Skeletal muscle tissue (tissue), 4 donors: ENCODE data around the gene SDR42E1. TPM values are rescaled to one million over a fixed set of nuclear protein-coding genes. Genes with fewer than 3 reads are reported as not detected.

ENCODE experiments used
- H3K27ac ChIP-seq: one replicate; pipeline ENCODE4 v1.7.0; 2013; ENCODE audit warnings: mild to moderate bottlenecking, low read depth, low read length, inconsistent platforms
- H3K27me3 ChIP-seq, 3 donors: one replicate each; pipeline ENCODE4 v1.7.0; 2013; ENCODE audit warnings: low read length in 3 of 3; ENCODE audit not compliant: control insufficient read depth in 3 of 3, insufficient read depth in 3 of 3
- H3K36me3 ChIP-seq, 3 donors: one replicate each; pipeline ENCODE4 v1.7.0; 2013; ENCODE audit warnings: low read length in 3 of 3; ENCODE audit not compliant: control insufficient read depth in 3 of 3, insufficient read depth in 3 of 3
- H3K4me1 ChIP-seq, 3 donors: one replicate each; pipeline ENCODE4 v1.7.0; 2013; ENCODE audit warnings: low read length in 3 of 3, mild to moderate bottlenecking in 3 of 3; ENCODE audit not compliant: control insufficient read depth in 3 of 3, insufficient read depth in 3 of 3
- H3K4me3 ChIP-seq, 3 donors: one replicate each; pipeline ENCODE4 v1.7.0; 2013; ENCODE audit warnings: low read length in 3 of 3
- H3K9ac ChIP-seq, 3 donors: one replicate each; pipeline ENCODE4 v1.7.0; 2013; ENCODE audit warnings: low read length in 3 of 3, mild to moderate bottlenecking in 3 of 3, moderate library complexity in 2 of 3, low read depth in 1 of 3
- H3K9me3 ChIP-seq, 3 donors: one replicate each; pipeline ENCODE4 v1.7.0; 2013; ENCODE audit warnings: low read length in 3 of 3; ENCODE audit not compliant: control insufficient read depth in 3 of 3
- total RNA-seq: library from RNA; depleted of rRNA; stranded (reverse); fragments of >200 nt; gene quantifications from one replicate; pipeline ENCODE4 v1.2.3, GENCODE V29; 2014
- donor health status: Osteomylitis.

SDR42E1 gene, protein sequence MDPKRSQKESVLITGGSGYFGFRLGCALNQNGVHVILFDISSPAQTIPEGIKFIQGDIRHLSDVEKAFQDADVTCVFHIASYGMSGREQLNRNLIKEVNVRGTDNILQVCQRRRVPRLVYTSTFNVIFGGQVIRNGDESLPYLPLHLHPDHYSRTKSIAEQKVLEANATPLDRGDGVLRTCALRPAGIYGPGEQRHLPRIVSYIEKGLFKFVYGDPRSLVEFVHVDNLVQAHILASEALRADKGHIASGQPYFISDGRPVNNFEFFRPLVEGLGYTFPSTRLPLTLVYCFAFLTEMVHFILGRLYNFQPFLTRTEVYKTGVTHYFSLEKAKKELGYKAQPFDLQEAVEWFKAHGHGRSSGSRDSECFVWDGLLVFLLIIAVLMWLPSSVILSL
- 0.52 TPM for total RNA-seq

DNA sequence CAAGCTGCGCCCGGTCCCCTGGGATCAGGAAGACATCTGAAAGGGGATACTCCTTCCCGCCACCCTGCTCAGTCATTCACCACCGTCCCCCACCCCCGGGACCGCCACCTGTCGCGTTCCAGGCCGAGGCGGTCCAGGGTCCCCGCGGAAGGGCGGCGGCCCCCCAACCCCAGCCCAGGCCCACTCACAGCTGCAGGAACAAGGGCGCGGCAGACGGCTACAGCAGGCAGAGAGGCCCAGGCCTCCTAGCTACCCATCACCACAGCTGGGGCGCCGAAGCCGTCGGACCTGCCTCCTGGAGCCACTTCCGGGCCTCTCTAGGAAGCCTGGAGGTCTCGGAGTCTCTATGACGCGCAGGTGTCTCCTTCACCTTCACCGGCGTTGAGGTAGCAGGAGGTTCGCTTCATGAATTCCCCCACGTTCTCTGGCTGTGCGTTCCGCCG lies at the start of gene SDR42E1:
TSS of gene SDR42E1 (minus strand) at position 272 of the 443 bp plus-strand sequence. CDS start 10,612 bp downstream, outside the sequence.
- peaks cover 0 to 7% (median 4%) of the 10 kb centered on the region in 3 donors for H3K9me3 ChIP-seq
- peaks cover 0 to 7% (median 5%) of the 10 kb centered on the region in 3 donors for H3K27me3 ChIP-seq
- H3K36me3 ChIP-seq: no peaks in the 10 kb centered on the region
- H3K4me1 ChIP-seq: no peaks in the 10 kb centered on the region
- H3K9ac ChIP-seq: no peak within 1 kb of the TSS
- H3K4me3 ChIP-seq: peak within 1 kb of the TSS in 2 of 3 donors; percentile 7 to 13
- no peak within 1 kb of the TSS for H3K27ac ChIP-seq

DNA sequence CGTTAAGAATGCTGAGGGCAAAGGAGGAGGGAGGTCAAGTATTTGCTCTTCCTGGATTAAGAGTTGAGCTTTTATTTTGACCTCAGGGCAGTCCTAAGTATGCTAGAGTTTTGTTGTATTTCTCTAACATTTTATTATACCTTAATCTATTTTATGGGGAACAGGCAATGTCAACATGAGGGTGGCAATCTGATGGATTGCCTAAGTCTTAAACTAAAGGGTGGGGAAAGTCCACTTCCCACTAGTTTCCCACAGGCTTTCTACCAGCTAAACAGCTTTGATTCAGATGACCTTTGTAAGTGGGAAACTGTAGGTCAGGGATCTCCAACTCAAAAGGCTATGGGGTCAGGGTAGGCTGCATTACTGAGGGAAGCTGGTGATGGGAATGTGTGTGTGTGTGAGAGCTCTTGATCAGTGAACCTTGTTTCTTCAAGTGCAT lies 48.7 kb upstream of the SDR42E1 start:
- H3K9me3 ChIP-seq: no peaks in the 10 kb centered on the region
- no peaks in the 10 kb centered on the region for H3K27me3 ChIP-seq
- H3K4me1 ChIP-seq: no peaks in the 10 kb centered on the region
- H3K27ac ChIP-seq: no peak overlapping the region
- H3K36me3 ChIP-seq: no peaks in the 10 kb centered on the region
- no peak overlapping the region for H3K4me3 ChIP-seq
- H3K9ac ChIP-seq: no peak overlapping the region

DNA sequence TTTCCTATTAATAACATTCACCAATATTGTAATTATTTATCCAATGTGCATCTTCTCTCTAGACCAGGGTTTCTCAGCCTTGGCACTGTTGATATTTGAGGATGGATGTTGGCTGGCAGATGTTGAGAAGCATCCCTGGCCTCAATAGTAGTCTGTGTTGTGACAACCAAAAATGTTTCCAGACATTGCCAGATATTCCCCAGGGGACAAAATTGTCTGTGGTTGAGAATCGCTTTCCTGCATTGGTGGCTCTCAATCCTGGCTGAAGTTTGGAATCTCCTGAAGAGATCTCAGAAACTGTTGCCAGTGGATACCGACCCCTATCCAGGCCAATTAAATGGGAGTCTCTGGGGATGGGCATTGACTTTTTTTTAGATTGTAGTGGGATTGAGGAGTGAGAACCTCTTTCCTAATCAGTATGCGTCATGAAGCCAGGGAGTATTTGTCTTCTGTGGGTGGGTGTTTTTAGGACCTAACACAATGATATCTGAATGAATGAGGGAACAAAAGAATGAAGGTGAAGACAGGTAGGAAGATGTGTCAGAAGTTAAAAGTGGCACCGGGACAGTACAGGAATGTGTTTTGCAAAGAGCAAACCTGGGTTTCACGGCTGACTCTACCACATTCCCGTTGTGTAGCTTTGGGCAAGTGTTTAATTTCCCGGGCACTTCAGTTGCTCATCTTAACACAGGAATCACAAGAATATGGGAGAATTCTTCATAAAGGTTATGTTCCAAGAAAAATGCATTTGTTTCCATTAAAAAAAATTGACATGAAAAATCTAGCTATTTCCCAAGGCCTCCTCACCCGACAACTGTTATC lies 48.1 kb upstream of the SDR42E1 start:
- H3K4me1 ChIP-seq: no peaks in the 10 kb centered on the region
- H3K4me3 ChIP-seq: no peak overlapping the region
- no peak overlapping the region for H3K27ac ChIP-seq
- no peaks in the 10 kb centered on the region for H3K36me3 ChIP-seq
- H3K9me3 ChIP-seq: no peaks in the 10 kb centered on the region
- H3K27me3 ChIP-seq: no peaks in the 10 kb centered on the region
- no peak overlapping the region for H3K9ac ChIP-seq

DNA sequence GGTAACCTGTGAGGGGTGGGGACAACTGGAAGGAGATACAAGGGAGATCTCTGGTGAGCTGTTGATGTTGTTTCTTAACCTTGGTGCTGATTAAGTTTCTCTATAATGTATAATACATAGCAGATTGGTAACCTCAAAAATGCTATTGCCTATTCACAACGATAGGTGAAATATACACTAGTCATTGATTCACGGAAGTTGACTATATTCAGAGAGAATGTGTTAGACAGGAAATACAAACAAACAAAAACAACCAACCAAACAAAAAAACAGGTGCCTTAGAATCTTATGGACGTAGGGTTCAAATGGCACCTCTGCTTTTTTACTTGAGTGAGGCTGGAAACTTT lies 45.3 kb upstream of the SDR42E1 start:
- no peak overlapping the region for H3K4me3 ChIP-seq
- H3K4me1 ChIP-seq: no peaks in the 10 kb centered on the region
- no peak overlapping the region for H3K9ac ChIP-seq
- H3K27me3 ChIP-seq: peaks cover 0 to 2% (median 0%) of the 10 kb centered on the region in 3 donors
- no peaks in the 10 kb centered on the region for H3K9me3 ChIP-seq
- H3K36me3 ChIP-seq: no peaks in the 10 kb centered on the region
- H3K27ac ChIP-seq: no peak overlapping the region

DNA sequence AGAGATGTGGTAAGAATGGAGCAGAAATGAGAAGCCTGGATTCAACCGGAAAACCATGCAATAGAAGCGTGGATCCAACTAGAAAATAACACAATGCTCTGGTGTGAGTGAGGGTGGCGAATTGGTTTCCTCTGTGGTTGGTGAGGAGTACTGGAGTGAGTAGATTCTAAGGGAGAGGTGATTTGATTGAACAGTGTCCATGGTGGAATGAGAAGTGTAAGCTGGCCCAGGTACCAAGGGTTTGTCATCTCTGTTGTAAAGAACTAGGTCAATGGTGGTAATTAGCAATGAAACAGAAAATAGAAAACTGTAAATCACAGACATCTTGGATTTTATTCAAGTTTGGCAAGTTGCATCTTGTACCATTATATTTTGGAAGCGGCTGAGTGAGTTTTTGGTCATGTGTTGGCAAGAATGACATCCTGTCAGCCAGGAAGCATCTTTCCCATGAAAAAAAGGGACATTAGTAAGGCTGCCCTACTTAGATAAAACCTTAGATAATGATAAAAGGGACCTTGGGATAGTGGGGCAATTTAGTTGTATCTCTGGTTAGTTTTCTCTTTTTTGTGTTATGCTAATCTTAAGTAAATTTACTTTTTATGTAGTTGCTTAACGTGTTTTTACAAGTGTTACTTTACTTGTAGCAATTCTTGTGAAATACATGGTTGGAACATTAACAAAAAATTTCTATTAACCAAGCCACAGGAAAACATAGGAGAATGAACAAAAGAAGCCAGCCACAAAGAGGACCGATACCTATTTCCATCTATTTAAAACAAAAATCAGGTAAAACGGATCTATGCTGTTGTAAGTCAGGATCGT lies 44.7 kb upstream of the SDR42E1 start:
- Histone ChIP-seq H3K9ac (no peak overlapping the region), H3K4me3 (no peak overlapping the region), H3K9me3 (no peaks in the 10 kb centered on the region), H3K27me3 (peaks cover 0 to 2% (median 0%) of the 10 kb centered on the region in 3 donors), H3K4me1 (no peaks in the 10 kb centered on the region), H3K27ac (no peak overlapping the region), H3K36me3 (no peaks in the 10 kb centered on the region)

DNA sequence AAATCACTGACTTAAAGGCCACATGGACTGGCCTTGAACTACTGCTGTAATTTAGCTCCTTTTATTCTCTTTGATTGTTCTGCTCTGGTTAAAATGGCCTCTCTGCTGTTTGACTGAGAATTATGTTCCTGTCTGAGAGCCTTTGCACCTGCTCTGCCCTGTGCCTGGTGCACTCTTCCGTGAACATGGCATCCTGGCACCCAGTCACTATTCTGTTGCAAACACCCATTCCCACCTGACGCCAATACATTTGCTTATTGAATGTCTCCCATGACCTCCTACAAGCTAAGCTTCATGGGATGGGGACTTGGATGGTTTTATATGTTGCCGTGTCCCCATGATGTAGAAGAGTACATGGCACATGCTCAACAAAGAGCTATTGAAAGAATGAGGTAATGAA lies 43.8 kb upstream of the SDR42E1 start:
- no peak overlapping the region for H3K9ac ChIP-seq
- H3K9me3 ChIP-seq: no peaks in the 10 kb centered on the region
- peaks cover 0 to 2% (median 0%) of the 10 kb centered on the region in 3 donors for H3K27me3 ChIP-seq
- no peaks in the 10 kb centered on the region for H3K4me1 ChIP-seq
- no peak overlapping the region for H3K27ac ChIP-seq
- H3K36me3 ChIP-seq: no peaks in the 10 kb centered on the region
- no peak overlapping the region for H3K4me3 ChIP-seq

DNA sequence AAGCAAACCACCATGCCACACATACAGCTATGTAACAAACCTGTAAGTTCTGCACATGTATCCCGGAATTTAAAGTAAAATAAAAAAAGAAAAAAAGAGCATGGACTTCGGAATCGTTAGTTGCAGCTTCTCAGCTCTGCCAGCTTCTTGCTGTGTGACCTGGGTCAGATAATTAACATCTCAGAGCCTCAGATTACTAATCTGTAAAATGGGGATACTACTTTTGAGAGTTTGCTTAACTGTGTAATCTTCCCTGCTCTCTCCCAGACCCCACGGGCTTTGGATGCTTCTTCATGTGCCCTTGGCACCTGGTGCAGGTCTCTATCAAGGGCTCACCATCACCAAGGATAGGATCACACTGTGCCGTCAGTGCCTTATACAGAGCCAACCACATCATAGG lies 40.4 kb upstream of the SDR42E1 start:
- Histone ChIP-seq H3K9me3 (no peaks in the 10 kb centered on the region), H3K27me3 (peaks cover 0 to 2% (median 0%) of the 10 kb centered on the region in 3 donors), H3K9ac (no peak overlapping the region), H3K4me1 (no peaks in the 10 kb centered on the region), H3K36me3 (no peaks in the 10 kb centered on the region), H3K4me3 (no peak overlapping the region), H3K27ac (no peak overlapping the region)

DNA sequence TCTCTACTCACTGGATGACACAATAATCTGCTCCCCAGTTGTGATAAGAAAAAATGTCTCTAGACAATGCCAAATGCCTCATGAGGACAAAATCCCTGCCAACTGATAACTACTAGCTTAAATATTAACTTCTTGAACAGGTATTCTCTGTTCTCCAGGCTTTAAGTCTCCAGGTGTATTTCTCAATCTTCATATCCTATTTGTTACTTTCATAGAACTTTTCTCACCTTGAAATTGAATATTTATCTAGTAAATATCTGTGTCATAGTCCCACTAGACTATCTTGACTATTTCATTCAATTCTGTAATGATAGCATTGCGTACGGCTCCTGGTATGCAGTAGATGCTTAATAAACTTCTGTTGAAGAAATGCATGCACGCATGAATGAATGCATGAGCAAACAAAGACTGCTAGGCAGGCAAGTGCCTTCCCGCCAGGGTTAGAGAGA lies 39.7 kb upstream of the SDR42E1 start:
- Histone ChIP-seq H3K4me1 (no peaks in the 10 kb centered on the region), H3K4me3 (no peak overlapping the region), H3K9ac (no peak overlapping the region), H3K9me3 (no peaks in the 10 kb centered on the region), H3K27ac (no peak overlapping the region), H3K27me3 (peaks cover 0 to 2% (median 0%) of the 10 kb centered on the region in 3 donors), H3K36me3 (no peaks in the 10 kb centered on the region)

DNA sequence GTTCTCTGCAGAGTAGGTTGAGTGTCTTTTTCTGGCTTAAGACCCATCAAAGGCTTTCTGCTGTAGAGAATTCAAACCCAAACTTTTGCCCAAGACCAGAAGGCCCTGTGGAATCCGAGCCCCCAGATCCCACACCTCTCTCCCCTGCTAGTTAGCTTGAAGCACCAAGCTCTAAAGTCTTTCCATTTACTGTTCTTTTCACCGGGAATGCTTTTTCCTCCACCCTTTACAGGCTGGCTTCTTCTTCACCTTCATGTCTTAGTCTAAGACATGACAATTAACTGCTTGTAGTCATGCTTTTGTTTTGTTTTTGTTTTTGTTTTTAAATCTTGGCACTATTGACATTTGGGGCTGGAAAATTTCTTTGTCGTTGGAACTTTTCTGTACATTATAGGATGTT lies 39.2 kb upstream of the SDR42E1 start:
- peaks cover 0 to 2% (median 0%) of the 10 kb centered on the region in 3 donors for H3K27me3 ChIP-seq

More for the DNA sequence above, 39.2 kb upstream of the SDR42E1 start:
- Histone ChIP-seq H3K9me3 (no peaks in the 10 kb centered on the region), H3K9ac (no peak overlapping the region), H3K4me3 (no peak overlapping the region), H3K27ac (no peak overlapping the region), H3K36me3 (no peaks in the 10 kb centered on the region), H3K4me1 (no peaks in the 10 kb centered on the region)
